ENCODE results near the gene ZNF160. TPM values are rescaled to one million over a fixed set of nuclear protein-coding genes. Genes with fewer than 3 reads are reported as not detected.
"Not testable (repeated sequence)": the region's sequence is repeated elsewhere in the genome, so short reads cannot be mapped to it uniquely, and the experiment has no call there.

ZNF160 gene
- total RNA-seq, 1 donor from 2014 or later = 32.9 TPM

- Mint-ChIP-seq H3K27me3 (ENCODE audit: unreplicated experiment) (no peaks in the 10 kb centered on the region), H3K9me3 (ENCODE audit: unreplicated experiment) (peaks cover 21% of the 10 kb centered on the region), H3K27ac (ENCODE audit: unreplicated experiment) (peak overlapping the region; percentile 58), H3K4me1 (ENCODE audit: unreplicated experiment) (peaks cover 10% of the 10 kb centered on the region), H3K4me3 (ENCODE audit: unreplicated experiment) (peak overlapping the region; percentile 87), H3K36me3 (ENCODE audit: unreplicated experiment) (peaks cover 2% of the 10 kb centered on the region)
- TF ChIP-seq CTCF (IDR thresholded peaks at IDR 0.05) = no peak
- DNase-seq (ENCODE audit: extremely low spot score, unreplicated experiment) = peak; percentile 90
Measured at GRCh38 chr19:53037101-53038097, 65.8 kb downstream of the ZNF160 start.

GRCh38 chr19:53034948-53035675 lies 68.1 kb downstream of the ZNF160 start:
- no peak for DNase-seq (ENCODE audit: extremely low spot score, unreplicated experiment)
- H3K4me3 Mint-ChIP-seq (ENCODE audit: unreplicated experiment) = peak overlapping the region; percentile 2
- H3K36me3 Mint-ChIP-seq (ENCODE audit: unreplicated experiment) = peaks cover 2% of the 10 kb centered on the region
- H3K9me3 Mint-ChIP-seq (ENCODE audit: unreplicated experiment) = peaks cover 21% of the 10 kb centered on the region
- no peak overlapping the region for H3K27ac Mint-ChIP-seq (ENCODE audit: unreplicated experiment)
- H3K27me3 Mint-ChIP-seq (ENCODE audit: unreplicated experiment) = no peaks in the 10 kb centered on the region
- peaks cover 10% of the 10 kb centered on the region for H3K4me1 Mint-ChIP-seq (ENCODE audit: unreplicated experiment)
- TF ChIP-seq CTCF (IDR thresholded peaks at IDR 0.05) = no peak

GRCh38 chr19:53034054-53034453 lies 69.2 kb downstream of the ZNF160 start:
- H3K27ac Mint-ChIP-seq (ENCODE audit: unreplicated experiment) = no peak overlapping the region
- H3K4me3 Mint-ChIP-seq (ENCODE audit: unreplicated experiment) = no peak overlapping the region
- no peak for TF ChIP-seq CTCF (IDR thresholded peaks at IDR 0.05)
- H3K36me3 Mint-ChIP-seq (ENCODE audit: unreplicated experiment) = peaks cover 2% of the 10 kb centered on the region
- peaks cover 10% of the 10 kb centered on the region for H3K4me1 Mint-ChIP-seq (ENCODE audit: unreplicated experiment)
- no peaks in the 10 kb centered on the region for H3K27me3 Mint-ChIP-seq (ENCODE audit: unreplicated experiment)
- H3K9me3 Mint-ChIP-seq (ENCODE audit: unreplicated experiment) = peaks cover 25% of the 10 kb centered on the region
- no peak for DNase-seq (ENCODE audit: extremely low spot score, unreplicated experiment)

- DNase-seq (ENCODE audit: extremely low spot score, unreplicated experiment); H3K27ac Mint-ChIP-seq (ENCODE audit: unreplicated experiment); H3K36me3 Mint-ChIP-seq (ENCODE audit: unreplicated experiment); H3K27me3 Mint-ChIP-seq (ENCODE audit: unreplicated experiment); H3K4me3 Mint-ChIP-seq (ENCODE audit: unreplicated experiment); H3K4me1 Mint-ChIP-seq (ENCODE audit: unreplicated experiment): not testable (repeated sequence)
- peaks cover 14% of the 10 kb centered on the region for H3K9me3 Mint-ChIP-seq (ENCODE audit: unreplicated experiment)
Measured at GRCh38 chr19:53028306-53028705, 74.9 kb downstream of the ZNF160 start.

GRCh38 chr19:53019684-53020083 lies 83.5 kb downstream of the ZNF160 start:
- Mint-ChIP-seq H3K36me3 (ENCODE audit: unreplicated experiment) (no peaks in the 10 kb centered on the region), H3K4me3 (ENCODE audit: unreplicated experiment) (no peak overlapping the region), H3K9me3 (ENCODE audit: unreplicated experiment) (peaks cover 18% of the 10 kb centered on the region), H3K27ac (ENCODE audit: unreplicated experiment) (no peak overlapping the region), H3K4me1 (ENCODE audit: unreplicated experiment) (no peaks in the 10 kb centered on the region), H3K27me3 (ENCODE audit: unreplicated experiment) (no peaks in the 10 kb centered on the region)
- DNase-seq (ENCODE audit: extremely low spot score, unreplicated experiment) = no peak
- no peak for TF ChIP-seq CTCF (IDR thresholded peaks at IDR 0.05)

Other genes with a start within 250 kb of the ZNF160 start
- 16.0 and 16.9 TPM in 2 replicates for gene ZNF468, start 245.8 kb downstream of the ZNF160 start, total RNA-seq
- gene ZNF320, start 205.8 kb downstream of the ZNF160 start, total RNA-seq = 18.7 and 20.1 TPM in 2 replicates
- 3.2 and 4.0 TPM in 2 replicates for gene ZNF888, start 180.0 kb downstream of the ZNF160 start, total RNA-seq
- gene ZNF816, start 140.5 kb downstream of the ZNF160 start, total RNA-seq = 9.0 and 10.6 TPM in 2 replicates
- not detected in 2 replicates for gene ERVV-1, start 89.5 kb downstream of the ZNF160 start, total RNA-seq
- not detected in 2 replicates for gene ERVV-2, start 58.7 kb downstream of the ZNF160 start, total RNA-seq
- gene ZNF415, start 29.5 kb upstream of the ZNF160 start, total RNA-seq = 7.2 and 10.6 TPM in 2 replicates
- 15.3 and 15.9 TPM in 2 replicates for gene ZNF347, start 55.6 kb upstream of the ZNF160 start, total RNA-seq
- 5.1 TPM in 2 replicates for gene ZNF665, start 89.9 kb upstream of the ZNF160 start, total RNA-seq
- 24.8 and 28.4 TPM in 2 replicates for gene ZNF677, start 151.5 kb upstream of the ZNF160 start, total RNA-seq
- not detected in 2 replicates for gene VN1R2, start 154.9 kb upstream of the ZNF160 start, total RNA-seq
- not detected in 2 replicates for gene VN1R4, start 164.3 kb upstream of the ZNF160 start, total RNA-seq
- 5.7 and 6.6 TPM in 2 replicates for gene ZNF845, start 230.3 kb upstream of the ZNF160 start, total RNA-seq